NCI-H2107 treated with DMSO at 0.1 percent for 48 hours (cell line): ENCODE results near the gene SEC16B.
A peak's percentile ranks its signal among the peaks of the same experiment; 100 is the strongest.
"Not testable (repeated sequence)": the region's sequence is repeated elsewhere in the genome, so short reads cannot be mapped to it uniquely, and the experiment has no call there.

Experiments
- DNase-seq: peaks from one replicate; lab custom pipeline; 2025; ENCODE audit not compliant: unreplicated experiment; lab: John Stamatoyannopoulos, UW

The SEC16B gene, protein sequence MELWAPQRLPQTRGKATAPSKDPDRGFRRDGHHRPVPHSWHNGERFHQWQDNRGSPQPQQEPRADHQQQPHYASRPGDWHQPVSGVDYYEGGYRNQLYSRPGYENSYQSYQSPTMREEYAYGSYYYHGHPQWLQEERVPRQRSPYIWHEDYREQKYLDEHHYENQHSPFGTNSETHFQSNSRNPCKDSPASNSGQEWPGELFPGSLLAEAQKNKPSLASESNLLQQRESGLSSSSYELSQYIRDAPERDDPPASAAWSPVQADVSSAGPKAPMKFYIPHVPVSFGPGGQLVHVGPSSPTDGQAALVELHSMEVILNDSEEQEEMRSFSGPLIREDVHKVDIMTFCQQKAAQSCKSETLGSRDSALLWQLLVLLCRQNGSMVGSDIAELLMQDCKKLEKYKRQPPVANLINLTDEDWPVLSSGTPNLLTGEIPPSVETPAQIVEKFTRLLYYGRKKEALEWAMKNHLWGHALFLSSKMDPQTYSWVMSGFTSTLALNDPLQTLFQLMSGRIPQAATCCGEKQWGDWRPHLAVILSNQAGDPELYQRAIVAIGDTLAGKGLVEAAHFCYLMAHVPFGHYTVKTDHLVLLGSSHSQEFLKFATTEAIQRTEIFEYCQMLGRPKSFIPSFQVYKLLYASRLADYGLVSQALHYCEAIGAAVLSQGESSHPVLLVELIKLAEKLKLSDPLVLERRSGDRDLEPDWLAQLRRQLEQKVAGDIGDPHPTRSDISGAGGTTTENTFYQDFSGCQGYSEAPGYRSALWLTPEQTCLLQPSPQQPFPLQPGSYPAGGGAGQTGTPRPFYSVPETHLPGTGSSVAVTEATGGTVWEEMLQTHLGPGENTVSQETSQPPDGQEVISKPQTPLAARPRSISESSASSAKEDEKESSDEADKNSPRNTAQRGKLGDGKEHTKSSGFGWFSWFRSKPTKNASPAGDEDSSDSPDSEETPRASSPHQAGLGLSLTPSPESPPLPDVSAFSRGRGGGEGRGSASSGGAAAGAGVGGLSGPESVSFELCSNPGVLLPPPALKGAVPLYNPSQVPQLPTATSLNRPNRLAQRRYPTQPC

DNA sequence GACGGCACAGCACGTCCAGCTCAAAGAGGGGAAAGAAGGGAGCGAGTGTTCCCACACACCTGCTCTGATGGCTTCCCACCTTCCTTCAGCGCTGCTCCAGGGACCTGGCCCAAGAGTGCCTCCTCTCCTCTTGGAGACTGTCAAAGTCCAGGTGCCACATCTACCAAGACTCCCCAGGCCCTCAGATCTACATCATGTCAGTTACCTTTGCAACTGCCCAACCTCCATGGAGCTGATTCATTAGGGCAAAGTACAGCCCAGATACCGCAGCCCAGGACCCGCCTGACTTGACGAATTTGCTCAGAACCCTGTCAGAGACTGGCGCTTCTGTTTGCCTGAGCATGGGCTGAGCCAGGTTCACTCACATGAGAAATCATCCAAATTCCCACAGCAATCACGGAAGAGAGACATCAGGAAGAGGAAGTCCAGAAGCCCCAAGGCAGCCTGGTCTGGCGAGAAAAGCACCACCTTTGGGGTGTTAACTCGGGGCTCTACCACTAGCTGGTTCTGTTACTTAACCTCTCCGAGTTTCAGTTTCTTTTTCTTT lies at the start of gene SEC16B:
Gene SEC16B (minus strand): TSS at position 234 of the 547 bp plus-strand sequence. CDS start 2,077 bp downstream, outside the sequence.
- DNase-seq: no peak

DNA sequence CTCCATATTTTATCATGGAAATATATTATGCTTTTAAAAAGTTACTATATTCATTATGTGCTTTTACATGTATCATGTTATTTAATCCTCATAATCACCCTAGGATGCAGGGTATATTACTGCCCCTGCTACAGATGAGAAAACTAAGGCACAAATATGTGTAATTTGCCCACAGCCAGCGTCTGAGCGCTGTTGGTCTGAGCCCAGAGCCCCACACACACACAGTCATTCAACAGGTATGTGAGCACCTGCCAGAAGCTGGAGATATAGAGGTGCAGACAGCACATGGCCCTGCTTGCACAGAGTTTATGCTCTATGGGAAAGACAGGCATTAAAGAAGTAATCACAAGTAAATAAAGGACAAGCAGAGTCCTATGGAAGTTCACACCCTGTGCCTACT lies 49.8 kb upstream of the SEC16B start:
- DNase-seq: no peak

DNA sequence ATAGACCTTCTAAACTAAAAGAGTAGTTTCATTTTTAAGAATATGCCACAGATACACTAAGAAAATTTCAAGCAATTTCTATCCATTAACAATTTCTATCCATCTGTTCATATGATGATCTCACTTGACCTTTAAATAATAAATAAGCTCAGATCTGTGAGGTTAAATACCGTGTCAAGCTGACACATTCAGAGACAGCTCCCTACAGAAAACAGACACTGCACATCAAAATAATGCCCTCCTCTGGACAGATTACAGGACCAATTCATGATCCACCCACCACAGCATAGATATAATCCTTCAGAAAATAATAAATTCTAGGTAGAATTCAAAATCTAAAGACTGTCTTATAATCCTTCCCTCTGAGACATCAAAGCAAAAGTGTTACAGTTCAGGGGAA lies 49.4 kb upstream of the SEC16B start:
- no peak for DNase-seq

DNA sequence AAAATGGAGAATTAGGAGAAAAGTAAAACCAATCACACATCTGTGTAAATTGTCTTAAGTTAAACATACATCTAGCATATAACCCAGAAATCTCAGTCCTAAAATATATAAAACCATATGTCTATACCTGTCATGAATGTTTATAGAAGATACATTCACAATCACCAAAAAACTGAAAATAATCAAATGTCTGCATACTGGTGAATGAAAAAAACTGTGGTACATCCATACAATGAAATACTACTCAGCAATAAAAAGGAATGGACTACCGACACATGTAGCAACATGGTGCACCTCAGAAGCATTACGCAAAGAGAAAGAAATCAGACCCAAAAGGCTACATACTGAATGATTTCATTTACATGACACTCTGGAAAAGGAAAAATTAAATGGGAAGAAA lies 47.7 kb upstream of the SEC16B start:
- no peak for DNase-seq

DNA sequence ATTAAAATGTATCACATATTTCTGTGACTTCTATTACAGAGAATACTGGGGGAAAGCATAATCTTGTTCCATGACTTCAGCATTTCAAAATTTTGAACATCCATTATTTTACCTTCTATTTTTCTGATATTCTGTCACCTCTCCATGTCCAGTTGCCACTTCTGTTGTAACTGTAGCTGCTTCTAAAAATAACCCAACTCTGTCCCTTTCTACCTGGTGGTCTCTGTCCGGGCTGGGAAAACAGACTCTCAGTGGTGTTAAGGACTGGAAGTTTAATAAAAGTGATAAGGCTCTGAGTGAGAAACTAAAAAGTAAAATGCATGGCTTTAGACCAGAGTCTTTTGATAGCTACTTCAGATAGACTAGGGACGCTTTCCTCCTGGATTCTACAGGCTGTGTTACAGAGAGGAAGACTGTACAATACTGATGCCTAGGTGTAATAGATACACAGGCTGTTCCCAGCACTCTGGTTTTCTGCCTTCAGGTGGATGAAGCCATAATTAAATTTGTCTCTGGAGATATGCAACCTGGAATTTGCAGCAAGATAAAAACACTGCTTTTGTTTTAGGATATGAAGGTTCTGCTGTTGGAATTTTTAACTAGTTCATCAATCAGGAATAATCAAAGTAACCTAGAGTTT lies 42.1 kb upstream of the SEC16B start:
- DNase-seq: no peak

DNA sequence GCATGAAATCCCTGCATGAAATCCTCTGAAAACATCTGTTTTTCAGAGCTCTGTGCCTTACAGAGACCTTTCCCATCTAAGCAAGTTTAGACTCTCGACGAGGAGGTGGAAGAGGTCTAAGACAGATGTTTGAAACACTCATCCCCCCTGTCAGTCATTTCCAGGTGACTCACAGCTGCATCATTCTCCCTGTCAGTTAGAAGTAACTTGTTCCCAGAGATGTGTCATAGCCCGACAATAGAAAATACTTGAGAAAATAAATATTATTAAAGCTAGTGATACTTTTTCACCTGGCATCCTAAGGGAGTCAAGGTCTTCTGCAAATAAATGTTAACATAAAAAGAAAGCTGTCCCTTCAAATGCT lies 41.6 kb upstream of the SEC16B start:
- DNase-seq: no peak

DNA sequence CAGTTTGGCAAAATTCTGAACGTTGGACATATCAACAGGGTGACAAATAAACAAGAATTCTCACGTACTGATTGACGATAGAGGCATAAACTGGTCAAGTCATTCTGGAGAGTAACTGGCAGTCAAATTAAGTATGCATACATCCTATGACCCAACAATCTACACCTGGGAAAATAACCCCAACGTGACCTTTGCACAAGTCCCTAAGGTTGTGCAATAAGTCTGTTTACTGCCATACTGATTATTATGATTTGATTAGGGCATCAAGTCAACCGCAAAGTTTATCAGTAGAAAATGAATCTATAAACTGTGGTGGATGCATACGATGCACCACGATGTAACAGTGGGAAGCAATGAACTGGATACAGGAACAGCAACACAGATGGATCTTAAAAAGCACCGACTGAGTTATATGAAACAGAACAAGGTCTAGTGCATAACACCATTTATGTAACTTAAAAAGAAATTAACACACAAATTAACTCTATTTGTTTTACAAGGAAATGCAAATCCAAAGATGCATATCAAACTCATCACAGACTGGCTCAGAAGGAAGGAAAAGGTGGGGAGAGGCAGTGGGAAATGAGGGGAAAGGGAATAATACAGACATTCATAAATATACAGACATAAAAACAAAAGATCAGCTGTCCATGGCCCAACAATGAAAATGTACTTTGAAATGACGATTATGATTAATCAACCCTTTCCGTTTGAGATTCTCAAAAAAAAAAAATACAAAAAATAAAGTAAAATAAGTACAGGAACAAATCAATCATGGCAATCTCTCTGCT lies 41.0 kb upstream of the SEC16B start:
- DNase-seq: no peak

DNA sequence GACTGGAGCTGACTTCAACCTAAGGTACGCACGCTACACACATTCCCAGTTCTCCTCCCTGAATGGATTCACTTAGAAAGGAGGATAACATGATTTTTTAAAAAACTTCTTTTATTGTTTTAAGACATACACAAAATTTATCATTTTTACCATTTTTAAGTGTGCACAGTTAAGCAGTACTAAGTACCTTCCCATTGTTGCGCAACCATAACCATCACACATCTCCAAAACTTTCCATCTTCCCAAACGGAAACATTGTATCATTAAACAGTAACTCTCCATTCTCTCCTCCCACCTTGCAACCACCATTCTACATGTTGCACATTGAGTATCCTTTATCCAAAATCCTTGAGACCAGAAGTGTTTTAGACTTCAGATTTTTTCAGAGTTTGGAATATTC lies 36.2 kb upstream of the SEC16B start:
- no peak for DNase-seq

DNA sequence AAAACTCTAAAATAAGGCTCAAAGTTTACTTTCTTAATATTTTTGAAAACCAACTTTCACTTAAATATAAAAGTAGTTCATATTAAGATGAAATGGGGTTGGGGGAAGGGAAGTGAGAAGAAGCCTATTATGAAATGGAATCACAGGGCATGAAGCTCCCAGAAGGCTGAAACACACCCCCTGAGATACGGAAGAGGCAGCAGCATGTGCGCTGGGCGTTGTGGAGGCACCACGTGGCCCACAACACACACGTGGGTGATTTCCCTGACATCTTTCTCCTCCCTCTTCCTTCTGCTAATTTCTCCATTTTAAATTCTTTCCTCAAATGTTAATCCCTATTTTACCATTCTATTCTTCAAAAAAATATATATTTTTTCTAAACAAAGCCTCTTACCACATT lies 35.6 kb upstream of the SEC16B start:
- DNase-seq: no peak

DNA sequence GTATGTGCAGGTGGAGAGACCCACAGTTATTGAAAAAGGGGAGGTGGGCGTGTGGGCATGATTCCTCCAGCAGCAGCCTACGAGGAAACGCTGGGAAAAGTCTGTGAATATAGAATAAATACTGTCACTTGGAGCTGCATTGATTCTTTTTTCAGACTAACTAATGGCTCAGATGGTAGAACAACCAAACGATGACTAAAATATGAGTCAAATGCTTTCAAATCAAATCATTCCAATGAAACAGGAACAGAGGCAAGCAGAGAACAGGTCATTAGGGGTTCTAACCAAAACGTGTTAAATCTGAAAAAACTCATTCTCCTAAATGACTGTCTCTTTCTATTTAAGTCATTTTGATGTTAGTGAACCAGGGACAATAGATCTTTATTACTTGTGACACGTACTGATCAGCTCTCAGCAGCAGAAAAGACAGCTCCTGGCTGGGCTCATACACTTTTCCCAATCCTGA lies 35.1 kb upstream of the SEC16B start:
- DNase-seq: no peak

DNA sequence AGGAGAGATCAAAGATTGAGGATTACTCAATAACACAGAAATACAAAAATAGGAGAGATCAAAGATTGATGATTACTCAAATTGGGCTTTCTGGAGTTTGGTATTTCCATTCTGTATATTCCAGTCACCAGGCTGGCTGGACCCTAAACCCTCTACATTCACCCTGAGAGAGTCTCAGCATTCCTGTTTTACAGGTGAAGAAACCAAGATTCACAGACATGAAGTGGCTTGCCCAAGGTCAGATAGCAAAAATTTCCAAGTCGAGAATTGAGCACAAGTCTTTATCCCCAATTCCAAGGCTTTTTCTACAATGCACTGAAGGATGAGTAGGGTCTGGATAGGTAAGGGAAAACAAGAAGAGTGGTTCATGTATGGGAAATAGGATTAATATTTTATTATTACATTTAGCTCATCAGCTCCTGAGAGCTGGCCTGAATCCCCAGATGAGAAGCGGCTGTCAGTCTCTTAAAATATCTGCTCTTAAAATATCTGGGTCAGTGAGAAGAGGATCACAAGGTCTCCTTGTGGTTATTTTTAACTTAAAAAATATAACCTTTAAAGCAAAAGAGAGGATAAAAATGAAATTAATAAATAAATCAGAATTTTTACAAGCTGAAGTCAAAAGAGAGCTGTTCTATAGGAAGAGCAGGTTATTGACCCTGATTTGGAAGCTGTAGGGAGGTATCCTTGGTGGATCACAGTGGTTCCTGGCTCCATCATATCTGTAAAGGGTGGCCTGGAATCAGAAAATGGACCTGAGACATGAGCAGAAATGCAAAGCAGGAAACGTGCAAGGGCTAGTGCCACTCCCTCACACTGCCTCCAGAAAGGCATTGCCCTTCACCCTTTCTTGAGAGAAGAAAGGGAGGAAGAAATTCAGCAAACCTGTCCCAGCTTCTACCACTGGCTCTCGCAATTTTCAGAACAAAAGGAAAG lies 29.1 kb upstream of the SEC16B start:
- DNase-seq: no peak

DNA sequence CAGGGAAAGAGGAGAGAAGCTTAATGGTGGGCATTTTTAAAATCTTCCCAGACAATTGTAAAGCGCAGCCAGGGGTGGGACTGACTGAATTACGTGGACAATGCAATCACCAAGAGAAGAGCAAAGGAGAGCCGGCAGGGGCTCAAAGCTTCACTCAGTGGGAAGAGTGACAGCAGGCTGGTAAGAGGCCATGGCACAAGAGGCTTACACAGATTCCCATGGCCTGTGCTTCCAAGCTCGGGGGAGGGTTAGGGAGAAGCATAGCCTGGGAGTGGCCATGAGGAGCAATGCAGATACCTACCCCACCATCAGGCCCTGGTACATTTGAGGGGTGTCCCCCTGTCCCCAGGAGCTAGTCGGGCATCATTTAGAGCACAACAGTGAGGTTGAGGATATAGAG lies 27.1 kb upstream of the SEC16B start:
- no peak for DNase-seq

DNA sequence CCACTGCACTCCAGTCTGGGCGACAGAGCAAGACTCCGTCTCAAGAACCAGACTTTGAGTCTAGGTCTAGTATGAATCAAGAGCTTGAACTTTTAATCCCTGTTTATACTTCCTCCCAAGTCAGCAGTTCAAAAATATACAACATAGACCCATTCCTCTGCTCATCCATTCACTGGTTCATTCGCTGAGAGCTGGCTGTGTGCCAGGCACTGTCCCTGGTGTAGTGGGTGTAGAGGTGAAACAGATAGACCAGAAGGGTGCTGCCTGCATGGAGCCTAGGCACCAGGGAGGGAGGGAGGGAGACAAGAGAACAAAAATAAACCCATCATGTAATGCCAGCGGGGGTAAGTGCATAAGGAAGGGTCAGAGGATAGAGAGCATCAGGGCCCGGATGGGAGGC lies 25.5 kb upstream of the SEC16B start:
- no peak for DNase-seq

DNA sequence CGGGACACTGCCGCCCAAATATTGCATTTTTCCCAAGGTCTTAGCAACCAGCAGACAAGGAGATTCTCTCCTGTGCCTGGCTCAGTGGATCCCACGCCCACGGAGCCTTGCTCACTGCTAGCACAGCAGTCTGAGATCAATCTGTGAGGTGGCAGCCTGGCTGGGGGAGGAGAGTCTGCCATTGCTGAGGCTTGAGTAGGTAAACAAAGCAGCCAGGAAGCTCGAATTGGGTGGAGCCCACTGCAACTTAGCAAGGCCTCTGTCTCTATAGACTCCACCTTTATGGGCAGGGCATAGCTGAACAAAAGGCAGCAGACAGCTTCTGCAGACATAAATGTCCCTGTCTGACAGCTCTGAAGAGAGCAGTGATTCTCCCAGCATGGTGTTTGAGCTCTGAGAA lies 16.4 kb upstream of the SEC16B start:
- not testable (repeated sequence) for DNase-seq

DNA sequence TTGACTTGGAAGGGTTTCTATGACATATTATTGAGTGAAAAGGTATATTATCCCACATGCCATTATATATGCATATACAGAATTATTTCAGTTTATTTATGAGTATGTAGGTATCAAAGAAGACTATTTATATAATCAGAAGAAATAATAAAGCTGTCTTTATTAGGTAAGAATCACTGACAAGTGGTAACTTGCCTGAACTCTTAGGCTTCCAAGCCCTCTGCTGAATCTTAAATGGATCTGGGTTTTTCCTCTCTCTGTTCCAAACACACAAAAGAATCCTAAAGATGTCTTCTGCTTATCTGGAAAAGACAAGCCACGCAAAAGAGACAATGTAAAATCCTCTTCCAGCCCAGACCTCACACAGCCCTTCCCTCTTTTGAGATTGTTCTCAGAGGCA lies 14.9 kb upstream of the SEC16B start:
- no peak for DNase-seq

DNA sequence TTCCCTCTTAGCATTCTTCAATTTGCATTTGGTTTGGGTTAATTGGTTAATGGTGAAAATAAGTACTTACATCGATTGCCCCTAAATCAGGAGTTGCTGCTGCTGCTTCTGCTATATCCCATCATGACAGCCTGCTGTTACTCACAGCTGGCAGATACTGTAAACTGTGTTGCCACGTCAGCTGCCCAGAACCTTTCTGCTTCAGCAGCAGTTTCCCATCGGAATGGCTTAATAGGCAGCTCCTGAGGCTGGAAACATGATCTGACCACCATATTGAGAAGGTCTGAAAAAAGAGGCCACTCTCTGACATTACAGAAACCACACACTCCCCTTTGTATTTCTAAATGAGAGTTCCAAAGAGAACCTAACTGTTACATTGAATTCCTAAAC lies 14.3 kb upstream of the SEC16B start:
- peak; percentile 6 for DNase-seq

DNA sequence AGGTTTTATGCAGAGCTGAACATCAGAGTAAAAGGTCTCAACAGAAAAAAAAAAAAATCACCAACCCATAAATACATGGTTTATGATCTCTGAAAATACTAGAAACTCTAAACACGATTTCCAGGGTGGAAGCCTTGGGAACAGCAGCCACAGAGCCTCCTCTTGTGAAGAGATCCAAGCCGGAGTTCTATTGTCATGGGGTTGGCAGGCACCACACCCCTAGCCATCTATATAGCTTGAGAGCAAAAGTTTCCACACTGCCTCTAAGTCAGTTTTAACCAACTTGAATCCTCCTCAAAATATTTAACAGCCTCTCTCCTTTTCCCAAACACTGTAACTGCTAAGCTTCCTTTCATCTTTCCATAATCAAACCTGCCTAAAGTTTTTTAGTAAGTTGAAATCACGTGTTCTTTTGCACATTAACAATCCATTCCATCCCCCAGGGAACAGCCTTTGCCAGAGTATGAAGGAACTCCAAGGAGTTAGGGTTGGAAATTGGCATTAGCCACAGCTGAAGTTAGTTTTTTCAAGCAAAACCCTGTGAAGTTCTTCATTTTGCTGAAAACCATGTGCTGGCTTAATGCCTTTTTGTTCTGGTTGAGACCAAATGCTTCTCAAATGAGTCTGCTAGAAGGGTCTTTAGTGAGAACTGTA lies 13.8 kb upstream of the SEC16B start:
- DNase-seq: no peak

DNA sequence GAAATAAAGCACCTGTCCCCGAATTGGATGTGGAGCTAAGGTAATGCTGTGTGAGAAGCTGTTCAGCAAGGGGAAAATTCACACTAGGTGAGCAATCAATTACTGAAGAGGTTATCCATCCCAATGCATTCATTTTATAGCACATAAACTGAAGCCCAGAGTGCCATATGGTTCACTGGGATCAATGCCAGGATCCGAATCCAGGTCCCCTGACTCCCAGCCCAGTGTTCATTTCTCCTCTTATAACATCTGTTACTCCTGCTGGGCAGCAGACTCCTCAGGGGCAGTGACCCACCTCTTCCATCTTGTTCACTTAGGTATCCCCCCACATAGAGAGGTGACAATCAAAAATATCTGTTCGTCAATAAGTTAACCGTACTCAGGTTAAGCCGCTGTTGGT lies 13.2 kb upstream of the SEC16B start:
- no peak for DNase-seq

DNA sequence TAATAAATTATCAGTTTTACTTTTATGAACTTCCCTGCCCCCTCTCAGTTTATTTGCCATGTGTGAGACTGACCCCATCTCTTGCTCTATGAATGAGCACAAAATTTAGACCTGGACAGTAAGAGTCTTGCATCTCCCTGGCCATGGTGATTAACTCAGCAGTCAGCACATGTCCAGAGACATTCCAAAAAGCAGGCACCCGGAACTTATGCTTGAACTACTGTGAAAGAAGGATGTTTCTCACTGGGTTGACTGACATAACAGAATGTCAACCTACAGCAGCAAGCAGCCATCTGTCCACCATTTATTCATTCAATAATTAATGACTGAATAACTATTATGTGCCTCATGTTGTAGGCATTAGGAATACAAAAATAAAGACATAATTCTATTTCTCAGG lies 11.3 kb upstream of the SEC16B start:
- no peak for DNase-seq
